NCI-H2196 (cell line): ENCODE results near the gene ATP8A2.
"Not testable (repeated sequence)": the region's sequence is repeated elsewhere in the genome, so short reads cannot be mapped to it uniquely, and the experiment has no call there.

Experiments
- DNase-seq: peaks from one replicate; lab custom pipeline; 2025; ENCODE audit not compliant: unreplicated experiment; lab: John Stamatoyannopoulos, UW

The ATP8A2 gene

DNA sequence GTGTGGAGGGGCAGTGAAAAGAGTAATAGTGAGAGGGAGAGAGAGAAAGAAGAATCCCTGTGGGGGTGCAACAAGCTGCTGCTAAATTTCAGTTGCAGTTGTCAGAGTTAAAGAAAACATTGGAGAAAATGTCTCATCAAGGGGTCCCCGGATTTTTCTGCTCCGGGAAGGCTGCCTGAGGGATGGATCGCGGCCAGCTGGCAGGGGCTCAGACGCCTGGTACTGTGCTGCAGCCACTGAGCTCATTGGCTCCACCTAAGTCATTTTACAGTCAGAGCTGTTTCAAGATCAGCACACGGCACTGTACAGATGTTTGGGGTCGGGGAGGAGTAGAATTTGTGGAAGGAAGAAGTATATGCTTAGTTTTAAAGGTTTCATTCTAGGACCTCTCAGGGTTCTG lies 573.8 kb downstream of the ATP8A2 start:
- DNase-seq: no peak

DNA sequence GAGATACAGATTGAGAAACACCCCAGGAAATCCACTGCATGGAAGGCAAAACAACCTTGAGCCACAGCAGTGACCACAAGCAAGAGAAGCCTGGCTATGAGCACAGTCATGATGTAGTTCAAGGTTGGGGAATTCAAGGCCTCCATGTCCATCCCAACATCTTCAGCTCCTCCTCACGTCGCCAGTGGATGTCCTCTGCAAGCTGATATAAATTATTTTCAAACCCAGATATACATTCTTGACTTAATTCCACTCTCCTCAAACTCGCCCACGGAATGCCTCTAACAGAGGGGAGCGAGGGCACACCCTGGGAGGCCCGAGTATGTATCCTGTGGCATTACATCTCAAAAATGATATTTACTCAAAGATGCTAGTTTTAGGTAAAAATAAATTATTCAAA lies 574.5 kb downstream of the ATP8A2 start:
- no peak for DNase-seq

DNA sequence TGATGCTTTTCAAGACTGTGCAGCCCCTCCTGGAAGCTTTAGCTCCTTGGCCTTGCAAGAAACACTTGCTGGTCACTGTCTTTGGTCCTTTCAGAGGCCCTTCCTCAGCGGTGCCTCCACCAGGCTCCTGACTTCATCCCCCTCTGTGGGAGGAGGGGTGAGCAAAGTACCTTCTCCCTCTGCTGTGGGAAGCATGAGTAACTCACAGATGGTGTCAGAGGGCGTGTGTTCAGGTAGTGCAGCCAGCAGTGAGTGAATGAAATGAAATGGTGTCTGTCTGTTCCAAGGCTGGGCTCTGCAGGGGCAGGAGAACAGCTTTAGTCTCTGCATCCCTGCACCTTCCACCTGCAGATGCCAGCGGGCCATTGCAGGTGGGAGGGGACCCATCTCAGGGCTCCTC lies 577.1 kb downstream of the ATP8A2 start:
- DNase-seq: no peak

DNA sequence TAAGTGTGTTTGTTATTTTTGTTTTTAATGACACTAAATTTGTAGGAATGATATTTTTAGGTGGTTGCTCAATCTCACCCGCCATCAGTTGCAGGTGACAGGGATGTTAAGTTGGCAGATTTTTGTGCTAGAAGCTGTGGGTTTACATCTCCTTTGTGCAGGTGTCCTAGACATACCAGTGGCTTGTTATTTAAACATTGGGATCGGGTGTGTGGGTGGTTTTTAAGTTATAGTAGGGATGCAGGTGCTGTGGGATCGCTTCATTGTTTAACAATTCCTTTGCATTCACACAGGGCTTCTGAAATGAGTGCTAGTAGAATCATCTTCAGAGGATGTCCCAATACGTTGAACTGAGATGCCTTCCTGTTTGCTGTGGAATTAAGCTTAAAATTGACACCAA lies 580.1 kb downstream of the ATP8A2 start:
- no peak for DNase-seq

DNA sequence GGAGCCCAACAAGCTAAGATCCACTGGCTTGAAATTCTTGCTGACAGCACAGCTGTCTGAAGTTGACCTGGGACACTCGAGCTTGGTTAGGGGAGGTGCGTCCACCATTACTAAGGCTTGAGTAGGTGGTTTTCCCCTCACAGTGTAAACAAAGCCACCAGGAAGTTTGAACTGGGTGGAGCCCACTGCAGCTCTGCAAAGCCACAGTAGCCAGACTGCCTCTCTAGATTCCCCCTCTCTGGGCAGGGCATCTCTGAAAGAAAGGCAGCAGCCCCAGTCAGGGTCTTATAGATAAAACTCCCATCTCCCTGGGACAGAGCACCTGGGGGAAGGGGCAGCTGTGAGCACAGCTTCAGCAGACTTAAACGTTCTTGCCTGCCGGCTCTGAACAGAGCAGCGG lies 582.3 kb downstream of the ATP8A2 start:
- not testable (repeated sequence) for DNase-seq

DNA sequence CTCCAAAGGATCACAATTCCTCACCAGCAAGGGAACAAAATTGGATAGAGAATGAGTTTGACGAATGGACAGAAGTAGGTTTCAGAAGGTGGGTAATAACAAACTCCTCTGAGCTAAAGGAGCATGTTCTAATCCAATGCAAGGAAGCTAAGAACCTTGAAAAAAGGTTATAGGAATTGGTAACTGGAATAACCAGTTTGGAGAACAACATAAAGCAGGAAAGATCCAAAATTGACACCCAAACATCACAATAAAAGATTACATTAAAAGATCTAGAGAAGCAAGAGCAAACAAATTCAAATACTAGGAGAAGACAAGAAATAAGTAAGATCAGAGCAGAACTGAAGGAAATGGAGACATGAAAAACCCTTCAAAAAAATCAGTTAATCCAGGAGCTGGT lies 583.2 kb downstream of the ATP8A2 start:
- not testable (repeated sequence) for DNase-seq

DNA sequence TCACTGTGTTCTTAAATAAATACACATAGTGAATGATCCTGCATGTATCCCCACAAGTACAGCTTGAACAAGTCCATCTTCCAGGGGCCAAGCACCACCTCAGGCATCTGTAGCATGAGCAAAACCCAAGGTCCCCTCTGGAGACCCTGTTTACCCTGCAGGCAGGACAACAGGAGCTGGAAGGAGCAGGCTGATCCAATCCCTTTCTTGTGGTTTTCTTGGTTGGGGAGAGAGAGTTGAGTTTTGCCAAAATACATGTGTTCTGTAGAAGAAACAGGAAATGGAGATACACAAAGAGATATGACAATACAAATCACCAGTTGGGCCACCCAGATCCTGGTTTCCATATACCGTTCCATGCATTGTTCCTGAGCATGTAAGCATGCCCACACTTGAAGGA lies 587.2 kb downstream of the ATP8A2 start:
- DNase-seq: no peak

DNA sequence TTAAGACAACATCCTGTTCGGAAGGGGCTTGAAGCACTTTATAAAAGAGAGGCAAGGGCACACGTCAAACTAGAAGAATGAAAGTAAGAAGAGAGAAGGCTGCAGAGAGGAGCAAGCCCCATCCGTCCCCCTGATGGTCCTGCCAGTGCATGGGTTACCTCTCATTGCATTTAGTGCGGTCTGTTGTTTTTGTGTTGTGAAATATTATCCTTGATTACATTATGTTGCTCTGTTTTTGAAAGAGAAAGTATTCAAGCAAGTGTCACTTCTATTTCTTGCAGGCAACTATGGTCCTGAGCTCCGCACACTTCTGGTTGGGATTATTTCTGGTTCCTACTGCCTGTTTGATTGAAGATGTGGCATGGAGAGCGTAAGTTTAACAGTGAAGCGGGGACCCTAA lies 589.5 kb downstream of the ATP8A2 start:
- DNase-seq: no peak

DNA sequence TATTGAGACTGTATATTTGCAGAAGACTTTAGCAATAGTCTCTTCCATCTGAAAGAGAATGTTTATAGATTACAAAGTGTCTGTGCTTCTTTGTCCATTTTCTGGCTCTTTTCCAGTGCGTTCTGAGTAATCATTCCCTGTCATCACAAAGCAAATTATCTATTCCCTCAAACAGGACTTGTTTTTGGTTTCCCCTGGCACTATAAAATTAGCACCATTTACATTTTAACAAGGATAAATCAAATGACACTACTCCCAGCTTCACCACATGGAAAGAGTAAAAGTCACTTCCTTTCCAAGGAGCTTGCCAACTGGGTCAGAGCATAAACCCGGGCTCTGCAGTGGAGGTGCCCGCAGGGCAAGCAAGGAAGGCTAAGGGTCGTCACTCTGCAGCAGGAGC lies 591.9 kb downstream of the ATP8A2 start:
- DNase-seq: peak; percentile 19

DNA sequence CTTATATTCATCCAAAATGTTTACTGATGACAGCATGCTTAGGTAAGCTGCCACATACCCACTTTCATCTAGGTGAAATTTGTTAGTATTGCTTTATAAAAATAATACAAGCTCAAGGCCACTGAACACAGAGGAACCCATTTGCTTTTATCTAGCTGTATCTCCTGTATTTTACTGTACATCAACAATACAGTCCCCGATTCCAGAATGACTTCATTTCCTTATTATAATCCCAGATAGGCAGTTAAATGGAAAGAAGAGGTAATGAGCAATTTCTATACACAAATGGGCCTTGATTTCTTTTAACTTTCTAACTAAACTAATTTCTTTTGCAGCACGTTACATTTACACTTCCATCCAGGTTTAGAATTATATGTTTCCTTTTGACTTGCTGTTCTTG lies 593.8 kb downstream of the ATP8A2 start:
- DNase-seq: no peak

DNA sequence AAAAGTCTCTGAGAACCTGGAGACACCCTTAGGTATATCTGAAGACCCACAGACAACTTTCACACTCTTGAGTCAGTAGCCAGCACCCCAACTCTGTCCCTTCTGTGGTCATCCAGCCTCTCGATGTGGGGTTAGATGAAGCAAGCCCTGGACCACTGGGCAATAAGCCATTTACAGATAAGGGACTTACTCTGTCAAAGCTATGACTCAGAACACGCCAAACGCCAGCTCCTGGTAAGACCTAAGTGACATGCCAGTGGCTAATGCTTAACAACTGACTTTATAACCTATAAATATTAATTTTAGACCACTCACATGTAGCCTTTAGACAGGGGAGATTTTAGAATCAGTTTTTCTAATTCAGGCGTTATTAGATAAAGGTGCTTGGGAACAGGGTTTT lies 594.3 kb downstream of the ATP8A2 start:
- DNase-seq: no peak

DNA sequence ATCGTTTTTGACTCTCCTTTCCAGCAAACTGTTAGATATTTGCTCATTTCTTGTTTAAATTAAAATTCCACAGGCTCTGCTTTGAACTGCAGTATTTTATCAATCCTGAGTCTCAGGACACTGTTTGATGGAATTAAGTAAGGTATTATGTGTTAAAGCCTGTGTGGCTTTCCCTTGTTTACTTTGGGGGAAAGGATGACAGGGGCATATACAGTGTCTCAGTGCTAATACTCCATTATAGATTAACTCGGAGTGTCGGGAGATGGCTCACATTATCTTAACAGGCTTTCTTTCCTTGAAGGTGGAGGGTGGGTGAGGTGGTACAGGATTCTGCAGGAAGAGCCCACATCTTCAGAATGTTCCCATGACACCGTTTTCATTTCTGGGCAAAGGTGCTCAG lies 595.4 kb downstream of the ATP8A2 start:
- DNase-seq: no peak

DNA sequence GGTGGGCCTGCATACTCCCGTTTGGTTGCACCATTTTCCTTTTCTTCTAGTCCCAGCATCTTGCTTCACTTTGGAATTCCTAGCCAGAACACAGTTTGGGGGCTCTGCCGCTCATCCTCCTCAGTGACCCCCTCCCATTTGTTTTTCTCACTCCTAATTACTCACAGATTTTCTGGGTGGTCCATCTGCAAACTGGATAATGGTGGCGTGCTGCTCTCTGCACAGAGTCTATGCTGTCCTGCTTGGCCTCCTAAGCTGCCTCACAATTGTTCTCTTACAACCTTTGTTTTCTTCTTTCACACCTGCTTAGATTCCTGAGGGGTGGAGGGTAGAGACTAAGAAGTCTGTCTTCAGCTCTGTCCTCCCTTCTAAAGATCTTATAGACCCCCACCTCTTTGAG lies 599.3 kb downstream of the ATP8A2 start:
- no peak for DNase-seq

DNA sequence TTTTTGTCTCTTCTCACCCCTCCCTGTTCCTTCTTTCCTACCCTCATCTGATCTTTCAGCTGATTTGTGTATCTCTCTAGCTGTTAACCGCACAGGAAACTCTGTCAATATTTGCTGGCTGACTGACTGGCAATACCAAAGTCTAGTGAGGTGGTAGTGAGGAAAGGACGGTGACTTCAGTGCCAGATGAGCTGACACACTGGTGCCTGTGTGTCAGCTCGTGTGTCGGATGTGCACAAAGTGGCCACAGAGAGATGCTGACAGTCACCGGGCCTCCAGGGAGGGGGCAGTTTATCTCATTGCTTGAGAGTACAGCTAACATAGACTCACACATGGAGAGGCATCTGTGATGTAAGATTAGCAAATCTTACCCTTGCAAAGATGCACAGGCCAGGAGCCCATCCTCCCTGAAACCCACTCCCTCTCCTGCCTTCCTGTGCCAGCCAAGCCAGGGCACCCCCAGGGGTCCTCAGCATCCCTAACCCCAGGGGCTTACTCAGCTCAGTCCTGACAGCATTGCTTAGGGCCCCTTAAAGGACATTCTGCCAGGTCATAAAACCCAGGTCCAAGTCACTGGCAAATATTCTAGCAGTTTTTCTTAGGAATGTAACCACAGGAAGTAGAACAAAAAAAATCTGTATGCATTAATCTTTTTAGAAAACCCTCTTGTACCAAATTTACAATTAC lies 599.8 kb downstream of the ATP8A2 start:
- DNase-seq: no peak

DNA sequence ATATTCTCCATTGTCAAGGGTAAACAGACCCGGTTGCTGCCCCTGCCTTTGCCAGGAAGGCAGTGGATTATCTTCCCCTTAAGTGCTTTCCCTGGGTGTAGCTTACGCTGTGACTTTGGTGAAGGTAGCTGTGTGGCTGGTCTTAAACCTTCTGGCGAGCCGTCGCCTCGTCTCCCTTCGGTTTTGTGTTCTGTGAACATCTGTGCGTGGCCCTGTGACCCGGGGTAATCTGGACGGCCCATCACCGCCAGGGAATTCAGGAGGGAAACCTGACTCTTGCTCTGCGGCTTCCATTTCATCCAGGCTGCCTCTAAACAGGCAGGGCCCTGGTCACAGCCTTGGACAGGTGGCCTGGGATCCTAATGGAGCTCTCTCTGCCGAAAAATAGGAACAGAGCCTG lies 601.3 kb downstream of the ATP8A2 start:
- DNase-seq: no peak

DNA sequence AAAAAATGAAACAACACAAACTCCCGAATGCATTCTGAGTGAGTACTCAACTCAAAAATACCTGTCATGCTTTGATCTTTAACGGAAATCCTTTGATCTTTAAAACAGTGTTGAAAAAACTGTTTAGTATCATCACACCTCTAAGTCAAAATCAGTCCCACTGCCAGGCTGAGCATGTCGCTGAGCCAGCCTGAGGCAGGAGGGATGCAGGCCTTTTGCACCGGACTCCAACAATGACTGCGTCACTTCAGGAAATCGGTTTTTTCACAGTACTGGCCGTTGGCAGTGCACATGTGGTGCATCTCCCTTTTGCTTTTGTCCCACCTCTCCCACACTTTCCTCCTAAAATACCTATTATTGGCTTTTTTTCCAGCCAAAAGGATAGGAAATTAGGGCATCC lies 601.8 kb downstream of the ATP8A2 start:
- DNase-seq: no peak

DNA sequence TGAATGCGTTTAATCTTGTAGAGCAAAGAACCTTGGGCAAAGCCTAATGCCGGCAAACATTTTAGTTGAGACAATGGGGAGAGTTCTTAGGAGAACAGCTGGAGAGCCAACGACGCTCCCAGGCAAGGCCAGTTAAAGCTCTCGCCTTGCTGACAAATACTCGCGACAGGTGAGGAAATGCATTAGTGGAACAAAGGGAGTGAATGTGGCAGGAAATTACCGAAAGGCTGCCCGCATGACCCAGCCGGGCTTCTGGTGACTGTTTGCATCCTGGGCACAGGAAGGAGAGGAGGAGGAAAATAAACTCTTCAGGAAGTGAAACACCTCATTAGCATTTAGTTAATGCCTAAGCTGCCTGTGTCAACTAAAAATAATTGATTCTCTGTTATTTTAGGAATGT lies 605.4 kb downstream of the ATP8A2 start:
- no peak for DNase-seq

DNA sequence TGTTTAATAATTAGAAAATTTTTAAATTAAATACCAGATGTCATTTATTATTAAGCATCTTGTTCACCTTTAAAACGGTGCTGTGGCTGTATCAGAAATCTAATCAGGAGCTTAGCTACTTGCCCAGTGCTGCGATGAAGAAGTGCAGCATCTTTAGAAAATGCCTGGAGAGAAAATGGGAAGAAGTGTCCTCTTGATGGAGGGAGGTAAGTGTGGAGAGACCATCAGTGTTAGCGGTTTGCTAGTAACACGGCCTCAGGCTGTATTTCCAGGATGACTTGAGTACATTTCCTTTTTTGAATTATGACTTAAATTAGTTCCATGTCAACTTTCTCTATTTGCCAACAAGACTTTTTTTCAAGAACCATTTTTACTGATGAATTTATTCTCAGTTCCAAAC lies 605.9 kb downstream of the ATP8A2 start:
- DNase-seq: no peak

DNA sequence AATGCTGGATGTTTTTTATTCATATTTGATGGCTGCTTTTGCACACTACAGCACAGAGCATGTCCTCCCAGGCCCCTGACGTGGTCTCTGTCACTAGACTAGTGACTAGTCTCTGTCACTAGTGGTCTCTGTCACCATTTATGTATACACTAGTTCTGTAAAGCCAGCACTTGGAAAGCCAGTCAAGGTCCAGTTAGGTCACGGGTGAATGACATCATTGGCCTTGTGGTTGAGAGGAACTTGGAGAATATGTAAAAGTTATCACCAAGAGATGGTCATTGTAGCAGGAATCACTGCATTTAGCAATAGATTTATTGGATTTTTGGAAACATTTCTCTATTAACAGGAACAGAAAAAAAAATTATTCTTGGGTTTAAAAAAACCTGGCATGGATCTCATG lies 607.2 kb downstream of the ATP8A2 start:
- no peak for DNase-seq

DNA sequence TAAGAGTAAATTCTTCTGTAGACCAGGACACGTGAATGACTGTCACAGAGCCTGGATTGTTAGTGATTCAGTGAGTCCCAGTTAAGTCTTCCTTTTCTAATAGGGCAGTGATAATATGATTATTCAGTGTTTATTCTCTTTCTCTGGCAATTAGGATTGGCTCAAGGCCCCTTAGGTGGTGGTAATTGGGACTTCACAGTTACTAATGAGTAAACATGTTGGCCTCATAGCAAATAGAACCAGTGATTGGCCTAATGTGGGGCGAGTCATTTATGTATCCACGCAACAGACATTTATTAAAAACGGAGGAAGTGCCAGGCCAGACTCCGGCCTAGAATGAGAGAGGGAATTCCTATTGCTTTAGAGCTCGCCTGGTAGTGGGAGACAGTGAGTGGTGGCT lies 607.6 kb downstream of the ATP8A2 start:
- no peak for DNase-seq

DNA sequence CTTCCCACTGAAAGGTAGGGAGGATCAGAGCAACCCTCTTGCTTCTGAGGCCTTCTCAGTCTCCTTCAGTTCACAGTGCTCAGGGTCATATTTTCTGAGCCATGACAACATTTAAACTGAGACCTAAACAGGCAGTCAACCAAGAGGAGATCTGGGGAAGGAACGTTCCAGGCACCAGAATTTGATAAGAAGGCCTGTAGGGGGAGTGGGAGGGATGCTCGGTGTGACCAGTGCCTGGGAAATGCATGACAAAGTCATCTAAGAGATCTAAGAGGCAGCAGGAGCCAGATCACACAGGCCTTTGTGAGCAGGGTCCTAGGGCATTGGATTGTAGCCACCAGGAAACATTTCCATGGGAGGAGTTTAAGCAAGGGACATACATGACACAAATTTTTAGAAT lies 608.5 kb downstream of the ATP8A2 start:
- no peak for DNase-seq

DNA sequence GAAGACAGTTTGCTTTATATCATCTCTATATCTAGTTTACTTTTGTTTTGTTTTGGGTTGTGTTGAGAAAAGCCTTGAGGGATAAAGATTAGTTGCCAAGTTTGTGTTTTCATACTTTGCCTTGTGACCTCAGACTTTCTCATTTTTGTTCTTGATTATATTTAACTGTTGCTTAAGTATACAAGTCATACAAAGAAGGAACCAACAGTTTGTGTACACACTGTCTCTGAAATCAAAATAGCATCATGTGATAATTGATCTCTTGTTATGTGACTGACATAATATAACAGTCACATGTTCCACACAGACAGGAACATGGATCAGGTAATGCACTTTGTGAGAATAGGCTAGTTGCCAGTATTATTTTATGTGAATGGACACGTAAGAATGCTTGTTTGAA lies 609.3 kb downstream of the ATP8A2 start:
- DNase-seq: no peak

DNA sequence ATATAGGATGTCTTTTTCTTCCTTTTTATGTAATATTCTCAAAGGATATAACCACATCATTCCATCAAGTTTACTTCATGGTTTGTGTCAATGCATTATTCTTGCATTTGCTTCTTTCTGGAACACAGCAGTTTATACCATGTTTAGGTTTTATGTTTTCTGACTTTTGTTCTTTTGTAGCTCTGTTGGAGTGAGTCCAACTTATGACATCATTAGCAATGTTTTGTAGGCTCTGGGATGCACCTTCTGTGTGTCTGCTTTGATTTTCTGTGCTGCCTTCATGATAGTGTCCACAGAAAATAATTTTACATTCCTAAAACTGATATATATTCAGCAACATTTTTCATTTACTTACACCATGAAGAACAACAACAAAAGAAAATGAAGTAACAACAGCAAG lies 611.1 kb downstream of the ATP8A2 start:
- peak; percentile 0 for DNase-seq

DNA sequence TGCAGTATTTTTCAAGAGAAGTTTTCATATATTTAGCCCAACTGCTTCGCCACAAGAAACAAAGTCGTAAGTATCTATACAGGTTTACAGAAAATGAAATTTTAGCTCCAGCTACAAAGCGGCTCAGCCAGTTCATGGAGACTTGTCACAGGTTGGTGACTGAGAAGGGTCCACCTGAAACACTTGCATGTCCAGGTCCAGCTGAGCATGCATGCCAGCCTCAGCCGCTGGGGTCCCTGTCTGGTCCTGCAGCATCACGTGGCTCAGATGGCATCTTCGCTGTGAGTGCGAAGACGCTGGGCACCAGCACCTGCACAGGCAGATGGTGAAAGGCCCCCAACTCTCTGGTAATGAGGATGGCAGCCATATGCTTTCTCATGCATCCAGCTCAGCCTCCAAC lies 616.2 kb downstream of the ATP8A2 start:
- DNase-seq: no peak
